Testis (tissue), 3 donors: Measurements from ENCODE around the gene SMAD3. TPM values are rescaled to one million over a fixed set of nuclear protein-coding genes. Genes with fewer than 3 reads are reported as not detected.

Experiments
- DNase-seq: peaks from one replicate; pipeline ENCODE4 v3.0.0-alpha.2; 2019
- H3K27ac ChIP-seq, 2 donors: fragments of 200-600 bp; sonication (generic); one replicate each; pipeline ENCODE4 v1.5.1; 2019
- H3K27me3 ChIP-seq: fragments of 200-600 bp; sonication (generic); one replicate; pipeline ENCODE4 v1.5.1; 2019
- H3K36me3 ChIP-seq: fragments of 200-600 bp; sonication (generic); one replicate; pipeline ENCODE4 v1.5.1; 2017; ENCODE audit warnings: low read depth; ENCODE audit errors: missing control alignments
- H3K4me1 ChIP-seq: fragments of 200-600 bp; sonication (generic); one replicate; pipeline ENCODE4 v1.5.1; 2019
- H3K4me3 ChIP-seq, 2 donors: fragments of 200-600 bp; sonication (generic); one replicate each; pipeline ENCODE4 v1.5.1; 2017 to 2019
- H3K9me3 ChIP-seq: fragments of 200-600 bp; sonication (generic); one replicate; pipeline ENCODE4 v1.5.1; 2017
- CTCF ChIP-seq, 3 experiments: fragments of 450-650 bp in 2 of 3; fragments of 200-600 bp in 1 of 3; sonication (generic) in 1 of 3; IDR thresholded peaks; one replicate each; pipeline ENCODE4 v1.5.1; 2016 to 2019; ENCODE audit warnings: antibody characterized with exemption in 3 of 3, mild to moderate bottlenecking in 2 of 3, moderate library complexity in 1 of 3
- POLR2A ChIP-seq: fragments of 450-650 bp; IDR thresholded peaks from one replicate; pipeline ENCODE4 v1.6.1; 2017; ENCODE audit warnings: antibody characterized with exemption, mild to moderate bottlenecking, moderate library complexity
- WGBS, 2 donors: methylation state at CpG; one replicate each; pipeline ENCODE4 v1.1.5; 2018; 5-methylcytosine and 5-hydroxymethylcytosine counted together
- intact Hi-C: fragments of 100-400 bp; cut with DNase I; formaldehyde crosslinking; loops from one replicate; pipeline ENCODE4 v1.15.1; 2023; ENCODE audit warnings: low total_unique reads
- polyA plus RNA-seq: library from polyadenylated mRNA; stranded (reverse); fragments of 350-450 nt; fragmentation: Illumina TruSeq; extraction: RNeasy Lipid Tissue Mini Kit (QIAGEN cat#74804); gene quantifications from one replicate; pipeline ENCODE4 v1.2.3, GENCODE V29; 2014; ENCODE audit warnings: low read depth, low replicate concordance; ENCODE audit not compliant: insufficient read depth
- total RNA-seq, 2 donors: library from RNA; depleted of rRNA; stranded (reverse); fragments of >200 nt; gene quantifications; one replicate each; pipeline ENCODE4 v1.2.3, GENCODE V29; 2016

SMAD3 gene
- total and polyA plus RNA-seq, 3 donors from 2014 or later = 11.4 to 31.6 (median 18.7) TPM

GRCh38 chr15:67050522-67051087 lies 14.8 kb upstream of the SMAD3 start:
- H3K9me3 ChIP-seq = no peaks in the 10 kb centered on the region
- no peaks in the 10 kb centered on the region for H3K27me3 ChIP-seq
- intact Hi-C loops = no loop called here
- no peak for TF ChIP-seq POLR2A
- TF ChIP-seq CTCF (IDR thresholded peaks at IDR 0.05) = no peak
- DNase-seq = peak; percentile 70
- H3K4me3 ChIP-seq = no peak overlapping the region
- peaks cover 27% of the 10 kb centered on the region for H3K4me1 ChIP-seq
- 35 to 38% methylated on average over 4 of the region's 5 CpGs for WGBS, 2 donors
- H3K27ac ChIP-seq = peak overlapping the region in 1 of 2 donors; percentile 44
- no peaks in the 10 kb centered on the region for H3K36me3 ChIP-seq

- peak; percentile 63 for DNase-seq
- Histone ChIP-seq H3K27me3 (no peaks in the 10 kb centered on the region), H3K27ac (peak overlapping the region in 1 of 2 donors; percentile 44), H3K36me3 (no peaks in the 10 kb centered on the region), H3K4me3 (no peak overlapping the region), H3K4me1 (peaks cover 27% of the 10 kb centered on the region), H3K9me3 (no peaks in the 10 kb centered on the region)
- TF ChIP-seq CTCF (IDR thresholded peaks at IDR 0.05) (no peak), POLR2A (no peak)
- intact Hi-C loops = no loop called here
- 64 to 78% methylated on average over 5 to 6 of the region's 6 CpGs for WGBS, 2 donors
These were observed 14.0 kb upstream of the SMAD3 start for GRCh38 chr15:67051088-67052045.

- TF ChIP-seq POLR2A (no peak), CTCF (IDR thresholded peaks at IDR 0.05) (no peak)
- Histone ChIP-seq H3K27me3 (no peaks in the 10 kb centered on the region), H3K4me3 (no peak overlapping the region), H3K9me3 (no peaks in the 10 kb centered on the region), H3K36me3 (no peaks in the 10 kb centered on the region), H3K27ac (no peak overlapping the region), H3K4me1 (peaks cover 23% of the 10 kb centered on the region)
- no peak for DNase-seq
- 84 to 89% methylated on average over 5 of the region's 5 CpGs for WGBS, 2 donors
- intact Hi-C loops = no loop called here
These were observed 10.7 kb upstream of the SMAD3 start for GRCh38 chr15:67054676-67055075.

- no peaks in the 10 kb centered on the region for H3K36me3 ChIP-seq
- H3K27ac ChIP-seq = no peak overlapping the region
- TF ChIP-seq CTCF (IDR thresholded peaks at IDR 0.05) = no peak
- TF ChIP-seq POLR2A = no peak
- intact Hi-C loops = no loop called here
- H3K9me3 ChIP-seq = no peaks in the 10 kb centered on the region
- H3K4me1 ChIP-seq = no peaks in the 10 kb centered on the region
- WGBS, 2 donors = 65 to 67% methylated on average over 6 of the region's 6 CpGs
- no peak overlapping the region for H3K4me3 ChIP-seq
- H3K27me3 ChIP-seq = no peaks in the 10 kb centered on the region
- peak; percentile 49 for DNase-seq
These were observed 6.3 kb upstream of the SMAD3 start for GRCh38 chr15:67059127-67059553.
